HCT116 (cell line): ENCODE measurements around the gene FAM181B. TPM values are rescaled to one million over a fixed set of nuclear protein-coding genes. Genes with fewer than 3 reads are reported as not detected.

Source experiments
- ATAC-seq: fragments of 200-7000 bp; cut with Tn5 transposase; 2 replicates; pipeline ENCODE4 v1.9.1; 2020; ENCODE audit warnings: mild to moderate bottlenecking, moderate library complexity
- BruUV-seq: library from RNA; stranded (reverse); fragments of 400-500 nt; replicated peaks from 2 replicates; lab custom pipeline; 2021; lab: Mats Ljungman, UMichigan
- CTCF ChIA-PET: fragments of 300-600 bp; sonication (Branson Sonifier 250); formaldehyde crosslinking; loops from one replicate; lab custom pipeline; 2021; ENCODE audit warnings: antibody characterized with exemption; lab: Charles Lee
- POLR2A ChIA-PET: fragments of 300-600, 350-600 bp; sonication (Branson Sonifier 250); formaldehyde crosslinking; loops from one replicate; lab custom pipeline; 2021; ENCODE audit warnings: antibody characterized with exemption; lab: Charles Lee
- RAD21 ChIA-PET, 2 experiments: fragments of 300-600 bp; sonication (Branson Sonifier 250); formaldehyde crosslinking; loops; one replicate each; lab custom pipeline; 2023; ENCODE audit warnings: low total read pairs in 2 of 2; ENCODE audit not compliant: uncharacterized antibody in 2 of 2, unreplicated experiment in 2 of 2, low non-redundant PET in 1 of 2; lab: Charles Lee
- DNase-seq: peaks from one replicate; pipeline ENCODE4 v3.0.0-alpha.2; 2010; ENCODE audit warnings: low read depth, low spot score
- H2AFZ ChIP-seq: fragments of 200-600 bp; shearing (Covaris generic), sonication (generic); 2 replicates; pipeline ENCODE4 v1.6.1; 2017; ENCODE audit warnings: low read depth, mixed run types, mixed read lengths, antibody characterized with exemption, low read length; ENCODE audit not compliant: poor library complexity, severe bottlenecking
- H3K27ac ChIP-seq: 2 replicates; pipeline ENCODE4 v1.5.1; 2012; ENCODE audit warnings: low read depth, low read length
- H3K27me3 ChIP-seq: fragments of 200-600 bp; sonication (generic); 2 replicates; pipeline ENCODE4 v1.6.1; 2016; ENCODE audit warnings: mixed run types, low read length, mixed read lengths; ENCODE audit not compliant: insufficient read depth
- H3K36me3 ChIP-seq, 2 experiments: fragments of 200-500 bp in 1 of 2; fragments of 200-600 bp in 1 of 2; sonication (Bioruptor generic) in 1 of 2; sonication (generic) in 1 of 2; 2 replicates each; pipeline versions ENCODE4 v1.5.1 to v1.6.1; 2014 to 2016; ENCODE audit warnings: low read length in 2 of 2, inconsistent platforms in 1 of 2, mixed read lengths in 1 of 2, mixed run types in 1 of 2; ENCODE audit not compliant: insufficient read depth in 2 of 2, control insufficient read depth in 1 of 2
- H3K4me1 ChIP-seq, 2 experiments: fragments of 200-600 bp in 1 of 2; sonication (generic) in 1 of 2; 2 replicates each; pipeline versions ENCODE4 v1.5.1 to v1.6.1; 2012 to 2017; ENCODE audit warnings: low read length in 2 of 2, inconsistent platforms in 1 of 2, mild to moderate bottlenecking in 1 of 2, mixed read lengths in 1 of 2, mixed run types in 1 of 2, moderate library complexity in 1 of 2; ENCODE audit not compliant: insufficient read depth in 2 of 2, control insufficient read depth in 1 of 2
- H3K4me2 ChIP-seq: fragments of 200-600 bp; sonication (generic); 2 replicates; pipeline ENCODE4 v1.6.1; 2017; ENCODE audit warnings: mixed run types, low read length, mixed read lengths
- H3K4me3 ChIP-seq, 2 experiments: fragments of 200-600 bp in 1 of 2; sonication (generic) in 1 of 2; replicated peaks in 1 of 2; 2 replicates each; pipeline ENCODE4 v1.5.1; 2011 to 2016; ENCODE audit warnings: low read length in 2 of 2, control low read depth in 1 of 2, low read depth in 1 of 2, mild to moderate bottlenecking in 1 of 2, mixed read lengths in 1 of 2, mixed run types in 1 of 2
- H3K79me2 ChIP-seq: fragments of 200-600 bp; sonication (generic); 2 replicates; pipeline ENCODE4 v1.6.1; 2017; ENCODE audit warnings: mild to moderate bottlenecking, mixed run types, low read length, moderate library complexity, mixed read lengths; ENCODE audit not compliant: insufficient read depth
- H3K9ac ChIP-seq: fragments of 200-600 bp; sonication (generic); 2 replicates; pipeline ENCODE4 v1.6.1; 2016; ENCODE audit warnings: low read length, mixed read lengths
- H3K9me2 ChIP-seq: fragments of 200-600 bp; sonication (generic), shearing (Covaris generic); 2 replicates; pipeline ENCODE4 v1.6.1; 2017; ENCODE audit warnings: mixed run types, mild to moderate bottlenecking, moderate library complexity; ENCODE audit not compliant: insufficient read depth
- H3K9me3 ChIP-seq, 2 experiments: fragments of 200-500 bp in 1 of 2; fragments of 200-600 bp in 1 of 2; sonication (Bioruptor generic) in 1 of 2; sonication (generic) in 1 of 2; 2 replicates each; pipeline ENCODE4 v1.6.1; 2014 to 2017; ENCODE audit warnings: low read length in 2 of 2, mixed read lengths in 2 of 2, inconsistent platforms in 1 of 2, low read depth in 1 of 2, mild to moderate bottlenecking in 1 of 2, mixed run types in 1 of 2, moderate library complexity in 1 of 2; ENCODE audit not compliant: control insufficient read depth in 1 of 2, insufficient read depth in 1 of 2
- H4K20me1 ChIP-seq: fragments of 200-600 bp; sonication (generic), shearing (Covaris generic); 2 replicates; pipeline ENCODE4 v1.6.1; 2017; ENCODE audit warnings: mixed run types, mild to moderate bottlenecking, moderate library complexity; ENCODE audit not compliant: insufficient read depth
- CTCF ChIP-seq, 3 experiments: fragments of 200-600 bp in 1 of 3; sonication (generic) in 1 of 3; IDR thresholded peaks in 2 of 3; conservative IDR thresholded peaks in 1 of 3; 2 replicates each; pipeline ENCODE4 v1.5.1; 2012 to 2017; ENCODE audit warnings: low read depth in 2 of 3, low read length in 2 of 3, antibody characterized with exemption in 1 of 3, borderline replicate concordance in 1 of 3, control low read depth in 1 of 3, mild to moderate bottlenecking in 1 of 3, mixed read lengths in 1 of 3, mixed run types in 1 of 3, moderate library complexity in 1 of 3; ENCODE audit not compliant: insufficient read depth in 1 of 3
- intact Hi-C: fragments of 100-400 bp; cut with micrococcal nuclease; formaldehyde crosslinking; loops from 2 replicates; pipeline ENCODE4 v1.10.0; 2022
- total RNA-seq: library from RNA; stranded (reverse); gene quantifications from one replicate; pipeline ENCODE4 v1.2.1, GENCODE V29; 2021; ENCODE audit not compliant: unreplicated experiment
- TF ChIP-seq, protein P1 (sequence below): IDR thresholded peaks from 2 replicates; pipeline ENCODE4 v1.6.1; 2012; ENCODE audit warnings: low read depth

Gene FAM181B
- total RNA-seq, 1 experiment from 2014 or later: not detected

- no peaks in the 10 kb centered on the region for H3K4me1 ChIP-seq
- ATAC-seq: no peak
- peaks cover 5% of the 10 kb centered on the region; the same call in 1 of the 2 replicates for H3K27me3 ChIP-seq
- POLR2A ChIA-PET: no interaction called here
- H2AFZ ChIP-seq: no peak overlapping the region
- intact Hi-C loops: loop anchor here (5.0 kb wide), 1 partner anchor 1046 kb away; no protein-coding TSS in a partner anchor
- no TSS peak for BruUV-seq
- CTCF ChIA-PET: interaction anchor here (0.7 to 1.6 kb wide), 13 partner anchors 9 to 1043 kb away, joined by 3 to 12 read pairs (median 4); partner anchors contain the start of gene PRCP
- no peaks in the 10 kb centered on the region for H3K9me2 ChIP-seq
- H3K9ac ChIP-seq: no peak overlapping the region
- RAD21 ChIA-PET: interaction anchor here in 1 of 2 experiments (1.0 kb wide), 1 partner anchor 405 kb away, joined by 3 read pairs; no protein-coding TSS in a partner anchor
- no peak overlapping the region for H3K27ac ChIP-seq
- DNase-seq: no peak
- H3K36me3 ChIP-seq: no peaks in the 10 kb centered on the region
- H4K20me1 ChIP-seq: no peaks in the 10 kb centered on the region
- H3K4me3 ChIP-seq: no peak overlapping the region
- no peak overlapping the region for H3K4me2 ChIP-seq
- no peaks in the 10 kb centered on the region for H3K9me3 ChIP-seq
- TF ChIP-seq, protein P1, sequence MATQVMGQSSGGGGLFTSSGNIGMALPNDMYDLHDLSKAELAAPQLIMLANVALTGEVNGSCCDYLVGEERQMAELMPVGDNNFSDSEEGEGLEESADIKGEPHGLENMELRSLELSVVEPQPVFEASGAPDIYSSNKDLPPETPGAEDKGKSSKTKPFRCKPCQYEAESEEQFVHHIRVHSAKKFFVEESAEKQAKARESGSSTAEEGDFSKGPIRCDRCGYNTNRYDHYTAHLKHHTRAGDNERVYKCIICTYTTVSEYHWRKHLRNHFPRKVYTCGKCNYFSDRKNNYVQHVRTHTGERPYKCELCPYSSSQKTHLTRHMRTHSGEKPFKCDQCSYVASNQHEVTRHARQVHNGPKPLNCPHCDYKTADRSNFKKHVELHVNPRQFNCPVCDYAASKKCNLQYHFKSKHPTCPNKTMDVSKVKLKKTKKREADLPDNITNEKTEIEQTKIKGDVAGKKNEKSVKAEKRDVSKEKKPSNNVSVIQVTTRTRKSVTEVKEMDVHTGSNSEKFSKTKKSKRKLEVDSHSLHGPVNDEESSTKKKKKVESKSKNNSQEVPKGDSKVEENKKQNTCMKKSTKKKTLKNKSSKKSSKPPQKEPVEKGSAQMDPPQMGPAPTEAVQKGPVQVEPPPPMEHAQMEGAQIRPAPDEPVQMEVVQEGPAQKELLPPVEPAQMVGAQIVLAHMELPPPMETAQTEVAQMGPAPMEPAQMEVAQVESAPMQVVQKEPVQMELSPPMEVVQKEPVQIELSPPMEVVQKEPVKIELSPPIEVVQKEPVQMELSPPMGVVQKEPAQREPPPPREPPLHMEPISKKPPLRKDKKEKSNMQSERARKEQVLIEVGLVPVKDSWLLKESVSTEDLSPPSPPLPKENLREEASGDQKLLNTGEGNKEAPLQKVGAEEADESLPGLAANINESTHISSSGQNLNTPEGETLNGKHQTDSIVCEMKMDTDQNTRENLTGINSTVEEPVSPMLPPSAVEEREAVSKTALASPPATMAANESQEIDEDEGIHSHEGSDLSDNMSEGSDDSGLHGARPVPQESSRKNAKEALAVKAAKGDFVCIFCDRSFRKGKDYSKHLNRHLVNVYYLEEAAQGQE: no peak
- no peak for TF ChIP-seq CTCF (IDR thresholded peaks at IDR 0.05 in 2 of 3, conservative IDR thresholded peaks at IDR 0.05 in 1 of 3; ENCODE audit: borderline replicate concordance in 1 of 3, insufficient read depth in 1 of 3, low read depth in 2 of 3, low read length in 2 of 3)
- H3K79me2 ChIP-seq: no peaks in the 10 kb centered on the region
These were observed 42.7 kb upstream of the FAM181B start for GRCh38 chr11:82776377-82776776.
